Measurements from ENCODE around the gene LHFPL3. TPM values are rescaled to one million over a fixed set of nuclear protein-coding genes. Genes with fewer than 3 reads are reported as not detected.

Gene LHFPL3
- total and polyA plus RNA-seq, 2 donors (not counting 1 experiment from before 2014, with no cell fraction given) = not detected

GRCh38 chr7:104804696-104805095 lies 476.3 kb downstream of the LHFPL3 start:
- Histone ChIP-seq H2AFZ (ENCODE audit: low read length) (no peak overlapping the region), H4K20me1 (ENCODE audit: control insufficient read depth, extremely low read depth, insufficient read depth, low read length) (no peaks in the 10 kb centered on the region), H3K4me1 (ENCODE audit: control insufficient read depth, extremely low read depth, insufficient read depth, low read length) (no peaks in the 10 kb centered on the region), H3K9me3 (ENCODE audit: control insufficient read depth, insufficient read depth, low read depth, low read length) (no peaks in the 10 kb centered on the region), H3K36me3 (ENCODE audit: control insufficient read depth, insufficient read depth, low read length) (no peaks in the 10 kb centered on the region), H3K27ac (ENCODE audit: insufficient read depth, low read length) (no peak overlapping the region), H3K4me2 (ENCODE audit: extremely low read depth, insufficient read depth, low read length) (no peak overlapping the region), H3K4me3 (replicated peaks in 1 of 4; ENCODE audit: control extremely low read depth in 1 of 4, insufficient read depth in 1 of 4, low read depth in 3 of 4, low read length in 4 of 4) (no peak overlapping the region), H3K27me3 (ENCODE audit: control insufficient read depth, insufficient read depth, low read length) (no peaks in the 10 kb centered on the region), H3K9ac (ENCODE audit: insufficient read depth, low read length) (no peak overlapping the region), H3K79me2 (ENCODE audit: control insufficient read depth, insufficient read depth, low read length) (no peaks in the 10 kb centered on the region)
- no peak for DNase-seq (ENCODE audit: low read depth in 2 of 2)
- TF ChIP-seq EZH2 (IDR thresholded peaks at IDR 0.05; ENCODE audit: low read length, missing control alignments) (no peak), CTCF (conservative IDR thresholded peaks at IDR 0.05 in 1 of 2, IDR thresholded peaks at IDR 0.05 in 1 of 2; ENCODE audit: low read depth in 1 of 2, low read length in 2 of 2) (no peak)

GRCh38 chr7:104805449-104806317 lies 477.3 kb downstream of the LHFPL3 start:
- TF ChIP-seq EZH2 (IDR thresholded peaks at IDR 0.05; ENCODE audit: low read length, missing control alignments) (no peak), CTCF (conservative IDR thresholded peaks at IDR 0.05 in 1 of 2, IDR thresholded peaks at IDR 0.05 in 1 of 2; ENCODE audit: low read depth in 1 of 2, low read length in 2 of 2) (no peak)

GRCh38 chr7:104807671-104808070 lies 479.3 kb downstream of the LHFPL3 start:
- TF ChIP-seq EZH2 (IDR thresholded peaks at IDR 0.05; ENCODE audit: low read length, missing control alignments) = no peak
- TF ChIP-seq CTCF (conservative IDR thresholded peaks at IDR 0.05 in 1 of 2, IDR thresholded peaks at IDR 0.05 in 1 of 2; ENCODE audit: low read depth in 1 of 2, low read length in 2 of 2) = no peak
- H3K27ac ChIP-seq (ENCODE audit: insufficient read depth, low read length) = no peak overlapping the region
- H3K79me2 ChIP-seq (ENCODE audit: control insufficient read depth, insufficient read depth, low read length) = no peaks in the 10 kb centered on the region
- H4K20me1 ChIP-seq (ENCODE audit: control insufficient read depth, extremely low read depth, insufficient read depth, low read length) = no peaks in the 10 kb centered on the region
- H3K9ac ChIP-seq (ENCODE audit: insufficient read depth, low read length) = no peak overlapping the region
- H3K4me2 ChIP-seq (ENCODE audit: extremely low read depth, insufficient read depth, low read length) = no peak overlapping the region
- no peaks in the 10 kb centered on the region for H3K36me3 ChIP-seq (ENCODE audit: control insufficient read depth, insufficient read depth, low read length)
- no peak overlapping the region for H3K4me3 ChIP-seq (replicated peaks in 1 of 4; ENCODE audit: control extremely low read depth in 1 of 4, insufficient read depth in 1 of 4, low read depth in 3 of 4, low read length in 4 of 4)
- H3K27me3 ChIP-seq (ENCODE audit: control insufficient read depth, insufficient read depth, low read length) = no peaks in the 10 kb centered on the region
- DNase-seq (ENCODE audit: low read depth in 2 of 2) = no peak
- H3K9me3 ChIP-seq (ENCODE audit: control insufficient read depth, insufficient read depth, low read depth, low read length) = no peaks in the 10 kb centered on the region
- H2AFZ ChIP-seq (ENCODE audit: low read length) = no peak overlapping the region
- no peaks in the 10 kb centered on the region for H3K4me1 ChIP-seq (ENCODE audit: control insufficient read depth, extremely low read depth, insufficient read depth, low read length)

More at GRCh38 chr7:104805449-104806317, 477.3 kb downstream of the LHFPL3 start:
- Histone ChIP-seq H3K4me2 (ENCODE audit: extremely low read depth, insufficient read depth, low read length) (no peak overlapping the region), H3K27me3 (ENCODE audit: control insufficient read depth, insufficient read depth, low read length) (no peaks in the 10 kb centered on the region), H3K9me3 (ENCODE audit: control insufficient read depth, insufficient read depth, low read depth, low read length) (no peaks in the 10 kb centered on the region), H3K36me3 (ENCODE audit: control insufficient read depth, insufficient read depth, low read length) (no peaks in the 10 kb centered on the region), H2AFZ (ENCODE audit: low read length) (no peak overlapping the region), H3K4me1 (ENCODE audit: control insufficient read depth, extremely low read depth, insufficient read depth, low read length) (no peaks in the 10 kb centered on the region), H3K79me2 (ENCODE audit: control insufficient read depth, insufficient read depth, low read length) (no peaks in the 10 kb centered on the region), H3K9ac (ENCODE audit: insufficient read depth, low read length) (no peak overlapping the region), H3K4me3 (replicated peaks in 1 of 4; ENCODE audit: control extremely low read depth in 1 of 4, insufficient read depth in 1 of 4, low read depth in 3 of 4, low read length in 4 of 4) (no peak overlapping the region), H4K20me1 (ENCODE audit: control insufficient read depth, extremely low read depth, insufficient read depth, low read length) (no peaks in the 10 kb centered on the region), H3K27ac (ENCODE audit: insufficient read depth, low read length) (no peak overlapping the region)
- DNase-seq (ENCODE audit: low read depth in 2 of 2) = no peak

All from fibroblast of lung (primary cell).